ENCODE measurements around the gene VEZF1.
A peak's percentile ranks its signal among the peaks of the same experiment; 100 is the strongest.

The VEZF1 gene

DNA sequence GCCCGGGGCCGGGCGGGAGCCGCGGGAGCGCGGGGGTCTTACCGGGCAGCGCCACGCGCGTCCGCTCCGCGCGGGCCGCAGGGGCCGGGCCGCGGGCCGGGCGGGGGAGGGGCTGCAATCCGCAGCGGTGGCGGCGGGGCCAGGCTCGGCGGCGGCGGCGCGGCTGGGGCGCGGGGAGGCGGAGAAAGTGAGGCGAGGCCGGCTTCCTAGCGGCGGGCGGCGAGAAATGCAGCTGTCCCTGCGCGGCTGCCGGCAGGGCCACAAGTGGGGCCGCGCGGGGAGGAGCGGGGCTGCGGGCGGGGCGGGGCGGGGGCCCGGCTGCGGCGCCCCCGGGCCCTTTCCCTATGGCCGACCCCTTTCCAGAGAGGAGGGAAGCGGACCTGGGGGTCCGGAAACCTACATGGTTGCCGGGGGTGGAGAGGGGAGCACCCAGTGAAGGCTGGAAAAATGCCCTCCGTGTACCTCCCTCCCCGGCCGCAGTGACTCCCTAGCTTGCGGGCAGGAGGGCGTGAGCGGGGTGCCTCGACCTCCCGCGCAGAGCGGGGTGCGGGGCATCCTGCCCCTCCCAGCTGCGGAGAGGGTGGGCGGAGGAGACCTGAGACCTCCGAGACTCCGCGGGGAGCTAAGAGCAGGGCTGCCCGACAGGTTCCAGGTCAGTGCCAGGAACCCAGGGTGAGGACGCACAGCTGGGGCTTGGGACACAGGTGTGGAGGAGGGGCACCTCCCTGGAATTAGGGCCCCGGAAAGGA lies 32.7 kb downstream of the VEZF1 start, which contains the start of gene CUEDC1:
Gene CUEDC1 (minus strand): TSS at position 230 of the 749 bp plus-strand sequence. CDS start 69,848 bp downstream, outside the sequence.
- DNase-seq (ENCODE audit: insufficient read length, low spot score) = peak; percentile 68
- TF ChIP-seq POLR2AphosphoS5 (IDR thresholded peaks at IDR 0.05; ENCODE audit: low read depth, low read length) (no peak), POU2F2 (IDR thresholded peaks at IDR 0.05; ENCODE audit: low read depth, low read length) (no peak), PAX5 (IDR thresholded peaks at IDR 0.05; ENCODE audit: insufficient read depth, low read length, severe bottlenecking) (no peak), POLR2A (IDR thresholded peaks at IDR 0.05; ENCODE audit: low read depth, low read length) (no peak), TAF1 (IDR thresholded peaks at IDR 0.05; ENCODE audit: low read depth, low read length) (no peak), SPI1 (IDR thresholded peaks at IDR 0.05; ENCODE audit: low read depth, low read length) (no peak)
- peak; percentile 77 for FAIRE-seq

DNA sequence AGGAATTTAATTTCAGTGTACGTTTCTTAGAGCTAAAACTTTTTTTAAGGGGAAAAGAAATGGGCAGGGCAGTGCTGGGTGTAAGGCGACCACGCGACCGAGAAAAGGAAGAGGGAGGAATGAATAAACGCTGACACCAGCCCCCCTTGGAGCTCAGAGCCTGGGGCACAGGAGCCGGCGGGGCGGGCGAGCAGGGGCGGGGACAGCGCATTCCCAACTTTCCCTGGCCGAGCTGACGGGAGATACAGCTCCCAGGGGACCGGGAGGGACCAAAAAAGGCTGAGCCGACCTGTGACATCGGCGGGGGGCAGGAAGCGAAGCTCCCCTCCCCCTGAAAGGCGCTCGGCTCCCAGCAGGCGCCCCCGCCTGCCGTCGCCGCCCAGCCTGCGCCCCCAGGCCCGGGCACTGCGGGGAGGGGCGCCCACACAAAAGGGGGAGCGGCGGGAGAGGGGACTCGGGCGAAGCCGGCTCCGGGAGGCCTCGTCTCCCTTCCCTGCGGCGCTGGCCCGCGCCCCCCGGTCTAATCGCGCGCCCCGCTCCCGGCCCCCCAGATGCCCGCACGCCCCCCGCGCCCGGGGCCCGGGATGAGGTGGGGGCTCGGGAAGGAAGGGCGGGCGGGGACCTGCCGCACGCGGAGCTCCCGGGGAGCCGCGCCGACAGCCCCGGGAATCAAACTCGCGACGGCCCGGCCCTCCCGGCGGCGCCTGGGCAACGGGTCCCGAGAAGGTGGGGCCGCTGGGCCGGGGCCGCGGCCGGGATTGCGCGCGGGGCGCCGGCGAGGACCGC lies 33.5 kb downstream of the VEZF1 start:
- no peak for DNase-seq (ENCODE audit: insufficient read length, low spot score)
- TF ChIP-seq POU2F2 (IDR thresholded peaks at IDR 0.05; ENCODE audit: low read depth, low read length) = no peak
- FAIRE-seq = no peak

- no peak for FAIRE-seq
- no peak for TF ChIP-seq SPI1 (IDR thresholded peaks at IDR 0.05; ENCODE audit: low read depth, low read length)
- TF ChIP-seq POLR2AphosphoS5 (IDR thresholded peaks at IDR 0.05; ENCODE audit: low read depth, low read length) = no peak
- TF ChIP-seq POU2F2 (IDR thresholded peaks at IDR 0.05; ENCODE audit: low read depth, low read length) = no peak
- no peak for TF ChIP-seq PAX5 (IDR thresholded peaks at IDR 0.05; ENCODE audit: insufficient read depth, low read length, severe bottlenecking)
- TF ChIP-seq POLR2A (IDR thresholded peaks at IDR 0.05; ENCODE audit: low read depth, low read length) = no peak
- no peak for TF ChIP-seq TAF1 (IDR thresholded peaks at IDR 0.05; ENCODE audit: low read depth, low read length)
- no peak for DNase-seq (ENCODE audit: insufficient read length, low spot score)
Observed at GRCh38 chr17:57953705-57954396, 34.2 kb downstream of the VEZF1 start.

GRCh38 chr17:57953219-57953618 lies 34.8 kb downstream of the VEZF1 start:
- DNase-seq (ENCODE audit: insufficient read length, low spot score) (no peak), FAIRE-seq (no peak)
- no peak for TF ChIP-seq POU2F2 (IDR thresholded peaks at IDR 0.05; ENCODE audit: low read depth, low read length)
- no peak for TF ChIP-seq POLR2AphosphoS5 (IDR thresholded peaks at IDR 0.05; ENCODE audit: low read depth, low read length)
- no peak for TF ChIP-seq TAF1 (IDR thresholded peaks at IDR 0.05; ENCODE audit: low read depth, low read length)
- TF ChIP-seq PAX5 (IDR thresholded peaks at IDR 0.05; ENCODE audit: insufficient read depth, low read length, severe bottlenecking) = no peak
- TF ChIP-seq SPI1 (IDR thresholded peaks at IDR 0.05; ENCODE audit: low read depth, low read length) = no peak
- TF ChIP-seq POLR2A (IDR thresholded peaks at IDR 0.05; ENCODE audit: low read depth, low read length) = no peak

- TF ChIP-seq POLR2A (IDR thresholded peaks at IDR 0.05; ENCODE audit: low read depth, low read length) = no peak
- no peak for DNase-seq (ENCODE audit: insufficient read length, low spot score)
- no peak for FAIRE-seq
Observed at GRCh38 chr17:57949649-57950048, 38.4 kb downstream of the VEZF1 start.

GRCh38 chr17:57948555-57949420 lies 39.3 kb downstream of the VEZF1 start:
- FAIRE-seq = no peak
- TF ChIP-seq SPI1 (IDR thresholded peaks at IDR 0.05; ENCODE audit: low read depth, low read length) (0 out of 2 replicates have a peak, but pooled peaks have one; percentile 7), POU2F2 (IDR thresholded peaks at IDR 0.05; ENCODE audit: low read depth, low read length) (no peak)
- no peak for DNase-seq (ENCODE audit: insufficient read length, low spot score)

- DNase-seq (ENCODE audit: insufficient read length, low spot score) (no peak), FAIRE-seq (no peak)
- no peak for TF ChIP-seq POLR2AphosphoS5 (IDR thresholded peaks at IDR 0.05; ENCODE audit: low read depth, low read length)
- no peak for TF ChIP-seq TAF1 (IDR thresholded peaks at IDR 0.05; ENCODE audit: low read depth, low read length)
- TF ChIP-seq PAX5 (IDR thresholded peaks at IDR 0.05; ENCODE audit: insufficient read depth, low read length, severe bottlenecking) = no peak
- no peak for TF ChIP-seq POU2F2 (IDR thresholded peaks at IDR 0.05; ENCODE audit: low read depth, low read length)
- no peak for TF ChIP-seq SPI1 (IDR thresholded peaks at IDR 0.05; ENCODE audit: low read depth, low read length)
- TF ChIP-seq POLR2A (IDR thresholded peaks at IDR 0.05; ENCODE audit: low read depth, low read length) = no peak
Observed at GRCh38 chr17:57948169-57948554, 39.9 kb downstream of the VEZF1 start.

GRCh38 chr17:57947369-57947768 lies 40.7 kb downstream of the VEZF1 start:
- TF ChIP-seq SPI1 (IDR thresholded peaks at IDR 0.05; ENCODE audit: low read depth, low read length) (no peak), POLR2AphosphoS5 (IDR thresholded peaks at IDR 0.05; ENCODE audit: low read depth, low read length) (no peak), POU2F2 (IDR thresholded peaks at IDR 0.05; ENCODE audit: low read depth, low read length) (no peak), POLR2A (IDR thresholded peaks at IDR 0.05; ENCODE audit: low read depth, low read length) (no peak), TAF1 (IDR thresholded peaks at IDR 0.05; ENCODE audit: low read depth, low read length) (no peak), PAX5 (IDR thresholded peaks at IDR 0.05; ENCODE audit: insufficient read depth, low read length, severe bottlenecking) (no peak)
- FAIRE-seq = no peak

GRCh38 chr17:57946798-57947358 lies 41.2 kb downstream of the VEZF1 start:
- peak; percentile 85 for FAIRE-seq
- TF ChIP-seq TAF1 (IDR thresholded peaks at IDR 0.05; ENCODE audit: low read depth, low read length) = no peak
- TF ChIP-seq SPI1 (IDR thresholded peaks at IDR 0.05; ENCODE audit: low read depth, low read length) = peak; percentile 9; the same call in 1 of the 2 replicates
- TF ChIP-seq POU2F2 (IDR thresholded peaks at IDR 0.05; ENCODE audit: low read depth, low read length) = peak; percentile 41; the same call in 1 of the 2 replicates
- peak; percentile 69 for DNase-seq (ENCODE audit: insufficient read length, low spot score)

More at GRCh38 chr17:57947369-57947768, 40.7 kb downstream of the VEZF1 start:
- DNase-seq (ENCODE audit: insufficient read length, low spot score) = no peak

Data from GM12891 (cell line).